ENCODE measurements around the gene LMO2. TPM values are rescaled to one million over a fixed set of nuclear protein-coding genes. Genes with fewer than 3 reads are reported as not detected.

The LMO2 gene
- total RNA-seq, 4 donors from 2014 or later = 22.4 to 45.2 (median 29.9) TPM

- TF ChIP-seq POLR2A (IDR thresholded peaks at IDR 0.05) = no peak
- TF ChIP-seq, protein P1, sequence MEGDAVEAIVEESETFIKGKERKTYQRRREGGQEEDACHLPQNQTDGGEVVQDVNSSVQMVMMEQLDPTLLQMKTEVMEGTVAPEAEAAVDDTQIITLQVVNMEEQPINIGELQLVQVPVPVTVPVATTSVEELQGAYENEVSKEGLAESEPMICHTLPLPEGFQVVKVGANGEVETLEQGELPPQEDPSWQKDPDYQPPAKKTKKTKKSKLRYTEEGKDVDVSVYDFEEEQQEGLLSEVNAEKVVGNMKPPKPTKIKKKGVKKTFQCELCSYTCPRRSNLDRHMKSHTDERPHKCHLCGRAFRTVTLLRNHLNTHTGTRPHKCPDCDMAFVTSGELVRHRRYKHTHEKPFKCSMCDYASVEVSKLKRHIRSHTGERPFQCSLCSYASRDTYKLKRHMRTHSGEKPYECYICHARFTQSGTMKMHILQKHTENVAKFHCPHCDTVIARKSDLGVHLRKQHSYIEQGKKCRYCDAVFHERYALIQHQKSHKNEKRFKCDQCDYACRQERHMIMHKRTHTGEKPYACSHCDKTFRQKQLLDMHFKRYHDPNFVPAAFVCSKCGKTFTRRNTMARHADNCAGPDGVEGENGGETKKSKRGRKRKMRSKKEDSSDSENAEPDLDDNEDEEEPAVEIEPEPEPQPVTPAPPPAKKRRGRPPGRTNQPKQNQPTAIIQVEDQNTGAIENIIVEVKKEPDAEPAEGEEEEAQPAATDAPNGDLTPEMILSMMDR (IDR thresholded peaks at IDR 0.05) = no peak
- no peak overlapping the region for H3K27ac ChIP-seq
- intact Hi-C loops (cut with DNase I; ENCODE audit: low total_unique reads) = no loop called here
- no peak for DNase-seq
- H3K36me3 ChIP-seq = no peaks in the 10 kb centered on the region
- H3K9me3 ChIP-seq = no peaks in the 10 kb centered on the region
- H3K4me1 ChIP-seq = no peaks in the 10 kb centered on the region
- H3K27me3 ChIP-seq = no peaks in the 10 kb centered on the region
- H3K4me3 ChIP-seq = no peak overlapping the region
Observed at GRCh38 chr11:33915526-33915925, 23.6 kb upstream of the LMO2 start.

- no peaks in the 10 kb centered on the region for H3K9me3 ChIP-seq
- intact Hi-C loops (cut with DNase I; ENCODE audit: low total_unique reads) = no loop called here
- H3K4me3 ChIP-seq = no peak overlapping the region
- DNase-seq = no peak
- no peaks in the 10 kb centered on the region for H3K4me1 ChIP-seq
- no peak overlapping the region for H3K27ac ChIP-seq
- no peaks in the 10 kb centered on the region for H3K27me3 ChIP-seq
- TF ChIP-seq, protein P1 (IDR thresholded peaks at IDR 0.05) = no peak
- no peak for TF ChIP-seq POLR2A (IDR thresholded peaks at IDR 0.05)
- no peaks in the 10 kb centered on the region for H3K36me3 ChIP-seq
Observed at GRCh38 chr11:33913991-33914390, 22.1 kb upstream of the LMO2 start.

DNA sequence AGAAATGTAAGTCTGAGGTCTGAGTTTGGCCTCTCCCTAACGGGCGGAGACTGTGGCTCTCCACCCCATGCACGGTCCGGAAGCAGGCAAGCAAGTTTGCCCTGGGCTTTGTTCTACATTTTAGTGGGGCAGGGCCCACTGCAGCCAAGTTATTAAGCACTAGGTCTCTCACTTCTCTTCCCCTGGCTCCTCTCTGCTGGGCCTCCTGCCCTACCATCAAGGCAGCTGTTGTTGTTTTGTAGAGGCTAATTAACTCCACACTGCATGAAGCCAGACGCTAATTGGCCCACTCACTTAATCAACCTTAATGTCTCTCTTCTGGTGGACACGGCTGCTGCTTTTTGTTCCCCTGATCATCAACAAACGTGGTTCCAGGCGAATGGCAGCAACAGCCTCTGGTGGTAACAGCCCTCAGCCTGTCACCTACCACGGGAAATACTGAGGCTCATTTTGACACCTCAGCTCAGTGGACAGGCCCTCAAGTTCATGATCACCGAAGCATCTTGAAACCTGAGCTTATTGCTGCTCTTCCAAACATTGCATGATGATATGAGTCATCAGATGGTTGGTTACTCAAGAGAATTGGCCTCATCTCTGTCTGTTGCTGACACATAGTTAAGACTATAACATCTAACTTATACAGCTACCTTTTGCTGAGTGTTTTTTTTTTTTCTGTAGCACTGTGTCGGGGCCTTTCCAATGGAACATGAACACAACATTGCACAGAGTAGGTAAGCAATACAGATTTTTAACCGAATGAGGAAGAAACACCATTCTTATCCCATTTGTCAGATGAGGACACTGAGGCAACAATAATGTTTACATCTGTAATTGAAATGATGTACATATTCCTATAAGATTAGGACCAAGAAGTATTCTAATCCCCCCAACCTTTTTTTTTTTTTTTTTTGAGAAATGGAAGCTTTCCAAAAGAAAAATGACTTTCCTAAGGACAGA lies 20.8 kb upstream of the LMO2 start:
- no peak overlapping the region for H3K27ac ChIP-seq
- TF ChIP-seq, protein P1 (IDR thresholded peaks at IDR 0.05) = no peak
- no peak for TF ChIP-seq POLR2A (IDR thresholded peaks at IDR 0.05)
- H3K36me3 ChIP-seq = no peaks in the 10 kb centered on the region
- no peaks in the 10 kb centered on the region for H3K9me3 ChIP-seq
- intact Hi-C loops (cut with DNase I; ENCODE audit: low total_unique reads) = no loop called here
- no peak overlapping the region for H3K4me3 ChIP-seq
- H3K4me1 ChIP-seq = no peaks in the 10 kb centered on the region
- no peak for DNase-seq
- no peaks in the 10 kb centered on the region for H3K27me3 ChIP-seq

GRCh38 chr11:33910958-33911339 lies 19.1 kb upstream of the LMO2 start:
- TF ChIP-seq POLR2A (IDR thresholded peaks at IDR 0.05) = no peak
- TF ChIP-seq, protein P1 (IDR thresholded peaks at IDR 0.05) = no peak
- no peaks in the 10 kb centered on the region for H3K9me3 ChIP-seq
- intact Hi-C loops (cut with DNase I; ENCODE audit: low total_unique reads) = no loop called here
- no peaks in the 10 kb centered on the region for H3K27me3 ChIP-seq
- H3K36me3 ChIP-seq = no peaks in the 10 kb centered on the region
- H3K4me1 ChIP-seq = no peaks in the 10 kb centered on the region
- no peak overlapping the region for H3K27ac ChIP-seq
- no peak overlapping the region for H3K4me3 ChIP-seq
- DNase-seq = no peak

- Histone ChIP-seq H3K36me3 (no peaks in the 10 kb centered on the region), H3K4me3 (no peak overlapping the region), H3K27me3 (no peaks in the 10 kb centered on the region), H3K27ac (no peak overlapping the region), H3K4me1 (no peaks in the 10 kb centered on the region), H3K9me3 (no peaks in the 10 kb centered on the region)
- TF ChIP-seq, protein P1 (IDR thresholded peaks at IDR 0.05) = no peak
- TF ChIP-seq POLR2A (IDR thresholded peaks at IDR 0.05) = no peak
- DNase-seq = peak in 1 of 2 donors; percentile 27
- intact Hi-C loops (cut with DNase I; ENCODE audit: low total_unique reads) = no loop called here
Observed at GRCh38 chr11:33910296-33910957, 18.6 kb upstream of the LMO2 start.
